KG1 (cell line): ENCODE measurements around the gene OR52I1.

Source experiments
- DNase-seq: peaks from one replicate; lab custom pipeline; 2025; lab: John Stamatoyannopoulos, UW

The OR52I1 gene

DNA sequence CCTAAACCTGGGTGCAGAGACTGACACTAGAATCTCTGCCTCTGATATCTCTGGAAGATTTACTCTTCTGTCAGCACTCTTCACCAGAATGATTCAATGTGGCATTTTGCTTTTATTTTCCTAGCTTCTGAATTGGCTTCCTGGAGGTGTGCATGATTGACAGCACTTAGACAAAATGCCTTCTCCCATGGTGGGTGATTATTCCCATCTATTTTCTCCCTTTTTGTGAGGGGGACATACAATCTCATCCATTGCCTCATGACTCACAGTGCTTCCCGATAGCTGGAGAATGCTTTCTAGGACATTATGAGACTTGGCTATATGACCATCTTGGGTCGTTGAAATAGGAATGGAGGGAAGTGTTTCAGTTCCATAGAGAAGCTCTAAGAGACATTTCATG, 18.1 kb downstream of the OR52I1 start:
- DNase-seq: no peak

DNA sequence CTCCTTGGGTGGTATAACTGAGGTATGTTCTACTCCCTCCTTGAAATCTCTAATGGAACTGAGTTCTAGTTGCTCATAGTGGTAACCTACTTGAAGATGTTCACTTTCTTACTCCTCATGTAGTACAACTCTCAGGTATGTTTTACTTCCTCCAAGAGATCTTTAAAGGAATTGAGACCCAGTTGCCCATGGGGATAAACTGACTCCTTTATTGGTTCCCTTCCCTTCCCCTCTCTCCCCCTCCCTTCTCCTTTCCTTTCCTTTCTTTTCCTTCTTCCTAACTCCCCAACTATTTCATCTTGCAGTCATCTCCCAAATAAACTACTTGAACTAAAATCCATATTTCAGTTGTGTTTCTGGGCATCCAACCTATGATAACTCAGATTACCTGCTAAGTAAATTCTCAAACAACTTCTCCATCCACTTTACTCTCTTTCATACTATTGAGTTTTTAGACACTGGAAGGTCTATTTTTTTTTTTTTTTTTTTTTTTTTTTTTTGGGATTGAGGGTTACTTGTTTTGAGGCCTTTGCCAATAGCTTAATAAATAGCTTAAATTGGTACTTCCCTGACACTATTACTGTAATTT, 22.1 kb downstream of the OR52I1 start:
- no peak for DNase-seq

DNA sequence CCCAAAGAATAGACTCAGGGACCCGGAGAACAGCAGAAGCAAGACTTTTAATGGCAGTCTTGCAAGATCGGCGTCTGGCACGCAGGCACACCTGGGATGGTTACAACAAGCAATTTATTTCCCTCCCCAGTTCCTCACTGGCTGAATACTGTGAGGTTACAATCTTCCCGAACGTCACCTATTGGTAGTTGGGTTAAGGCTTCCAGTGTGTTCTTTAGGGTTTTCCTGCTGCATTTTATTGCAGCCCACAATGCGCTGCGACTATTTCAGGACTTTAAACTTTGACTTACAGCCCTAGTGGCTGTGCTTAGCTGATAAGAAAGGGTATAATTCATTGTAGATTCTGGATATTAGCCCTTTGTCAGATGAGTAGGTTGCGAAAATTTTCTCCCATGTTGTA, 25.7 kb downstream of the OR52I1 start:
- no peak for DNase-seq

DNA sequence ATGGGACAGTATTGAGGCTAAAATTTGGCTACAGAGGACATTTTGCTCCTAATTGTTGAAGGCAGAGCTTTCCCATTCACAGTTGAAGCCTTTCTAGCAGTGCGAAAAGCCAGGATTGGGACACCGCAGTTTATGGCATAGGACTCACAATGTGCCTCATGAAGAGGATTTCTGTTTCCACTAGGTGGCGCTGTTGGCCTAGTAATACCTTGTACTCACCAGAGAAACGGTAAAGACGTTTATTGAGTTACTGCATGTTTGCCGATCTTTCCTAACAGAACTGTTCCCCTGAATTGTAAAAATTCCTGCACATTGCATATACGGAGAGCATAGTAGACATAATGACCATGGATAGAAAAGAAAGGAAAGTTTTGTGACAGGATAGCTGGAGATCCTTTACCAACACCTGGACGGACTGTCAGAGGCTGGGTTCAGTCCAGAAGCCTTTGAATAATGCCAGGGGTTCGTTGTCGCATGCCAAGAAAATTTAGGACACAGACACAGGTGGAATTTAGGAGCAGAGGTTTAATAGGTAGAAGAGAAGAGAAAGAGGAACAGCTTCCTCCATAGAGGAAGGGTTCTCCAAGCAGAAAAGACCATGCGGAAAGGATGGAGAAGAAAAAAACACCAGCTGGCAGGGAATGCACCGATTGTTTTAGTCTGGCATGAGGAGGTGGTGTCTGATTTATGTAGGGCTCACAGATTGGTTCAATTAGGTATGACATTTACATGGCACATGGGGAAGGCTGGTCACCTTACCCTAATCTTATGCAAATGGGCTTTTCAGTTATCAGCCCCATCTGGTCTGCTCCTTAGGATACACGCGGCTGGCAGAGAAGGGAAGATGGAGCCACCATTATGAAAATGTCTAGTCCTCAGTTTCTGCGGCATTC, 32.6 kb downstream of the OR52I1 start:
- peak; percentile 23 for DNase-seq

DNA sequence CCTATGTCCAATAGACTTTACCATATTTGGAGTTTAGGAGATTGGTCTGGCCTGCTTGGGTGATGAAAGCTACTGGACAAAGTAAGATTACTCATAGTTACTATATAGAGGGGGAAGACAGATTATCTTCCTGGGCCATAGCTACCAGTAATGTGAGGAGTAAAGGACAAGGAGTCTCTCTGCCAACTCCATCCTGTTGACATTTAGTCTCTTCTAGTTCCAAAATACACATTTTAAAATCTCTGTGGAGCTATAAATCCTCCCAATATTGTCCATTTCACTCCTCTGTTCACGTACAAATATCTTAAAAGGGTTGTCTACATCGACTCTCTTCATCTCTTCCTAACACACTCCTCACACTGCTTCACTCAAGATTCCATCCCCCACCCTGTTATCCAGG, 42.3 kb downstream of the OR52I1 start:
- no peak for DNase-seq

DNA sequence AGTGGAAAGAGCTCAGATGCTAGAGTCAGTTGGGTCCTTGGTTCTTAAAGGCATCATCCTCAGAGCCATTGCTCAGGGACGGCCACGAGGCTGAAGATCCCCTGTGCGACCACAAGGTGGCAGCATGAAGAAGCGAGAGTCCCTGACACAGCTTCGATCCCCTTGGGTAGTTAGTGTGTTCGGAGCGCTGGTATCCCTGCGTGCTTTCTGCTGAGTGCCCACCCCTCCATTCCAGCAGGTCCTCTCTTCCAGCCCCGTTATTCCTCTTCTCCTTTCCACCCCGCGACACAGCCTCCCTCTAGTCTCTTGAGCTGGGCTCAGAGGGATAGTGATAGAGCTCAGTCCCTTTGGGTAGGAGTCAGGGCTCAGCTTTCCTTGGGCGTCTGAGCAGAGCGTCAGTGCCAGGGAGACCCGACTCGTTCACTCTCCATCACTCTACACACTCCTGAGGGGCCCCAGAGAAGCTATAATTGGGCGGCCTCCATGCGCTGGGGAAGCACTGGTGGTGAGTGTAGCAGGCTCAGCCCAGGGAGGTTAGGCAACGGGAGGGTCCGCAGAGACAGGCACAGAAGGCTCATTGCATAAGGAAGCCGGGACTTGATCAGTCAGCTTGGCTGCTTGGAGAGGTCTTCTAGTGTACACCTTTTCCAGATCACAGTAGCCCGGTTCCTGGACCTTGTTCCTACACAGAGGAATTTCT, 43.3 kb downstream of the OR52I1 start, which contains the start of gene OR51D1:
OR51D1 (plus strand) TSS at position 516 of the 700 bp plus-strand sequence. CDS start 2,314 bp downstream, outside the sequence.
- DNase-seq: peak; percentile 24

DNA sequence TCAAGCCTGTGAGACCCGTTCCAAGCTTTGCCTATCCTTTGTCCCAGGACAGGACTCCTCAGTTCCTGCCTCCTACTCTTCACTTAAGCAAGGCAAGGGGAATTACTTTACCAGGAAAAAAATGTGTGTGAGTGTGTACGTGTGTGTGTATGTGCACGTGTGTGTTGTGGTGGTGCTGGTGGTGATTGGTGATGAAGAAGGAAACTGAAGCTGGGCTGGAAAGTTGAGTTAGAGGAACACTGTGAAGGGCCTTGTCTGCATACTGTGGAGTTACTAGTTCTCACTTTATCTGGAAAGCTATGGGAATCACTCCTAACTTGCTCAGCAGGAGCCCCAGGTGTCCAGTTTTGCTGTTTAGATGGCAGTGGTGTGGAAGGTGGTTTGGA, 43.8 kb downstream of the OR52I1 start:
- DNase-seq: no peak

DNA sequence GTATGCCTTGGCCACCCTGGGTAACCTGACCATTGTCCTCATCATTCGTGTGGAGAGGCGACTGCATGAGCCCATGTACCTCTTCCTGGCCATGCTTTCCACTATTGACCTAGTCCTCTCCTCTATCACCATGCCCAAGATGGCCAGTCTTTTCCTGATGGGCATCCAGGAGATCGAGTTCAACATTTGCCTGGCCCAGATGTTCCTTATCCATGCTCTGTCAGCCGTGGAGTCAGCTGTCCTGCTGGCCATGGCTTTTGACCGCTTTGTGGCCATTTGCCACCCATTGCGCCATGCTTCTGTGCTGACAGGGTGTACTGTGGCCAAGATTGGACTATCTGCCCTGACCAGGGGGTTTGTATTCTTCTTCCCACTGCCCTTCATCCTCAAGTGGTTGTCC, 46.1 kb downstream of the OR52I1 start:
- no peak for DNase-seq

DNA sequence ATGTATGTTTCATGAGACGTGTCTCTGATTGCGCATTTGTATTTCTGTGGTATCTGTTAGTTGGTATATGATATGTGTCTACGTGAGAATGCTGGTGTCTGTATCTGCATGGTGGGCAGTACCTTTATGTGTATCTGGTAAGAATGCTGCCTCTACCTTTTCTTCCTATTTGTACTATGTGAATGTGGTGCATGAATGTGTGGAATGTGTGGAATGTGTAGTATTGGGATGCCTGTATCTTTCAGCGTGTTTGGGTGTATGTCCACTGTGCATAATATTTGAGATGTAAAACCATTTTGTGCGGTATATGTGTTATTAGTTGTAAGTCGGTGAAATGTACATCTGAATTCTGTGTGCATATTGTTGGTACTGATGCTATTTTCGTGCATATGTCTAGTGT, 47.7 kb downstream of the OR52I1 start:
- no peak for DNase-seq

DNA sequence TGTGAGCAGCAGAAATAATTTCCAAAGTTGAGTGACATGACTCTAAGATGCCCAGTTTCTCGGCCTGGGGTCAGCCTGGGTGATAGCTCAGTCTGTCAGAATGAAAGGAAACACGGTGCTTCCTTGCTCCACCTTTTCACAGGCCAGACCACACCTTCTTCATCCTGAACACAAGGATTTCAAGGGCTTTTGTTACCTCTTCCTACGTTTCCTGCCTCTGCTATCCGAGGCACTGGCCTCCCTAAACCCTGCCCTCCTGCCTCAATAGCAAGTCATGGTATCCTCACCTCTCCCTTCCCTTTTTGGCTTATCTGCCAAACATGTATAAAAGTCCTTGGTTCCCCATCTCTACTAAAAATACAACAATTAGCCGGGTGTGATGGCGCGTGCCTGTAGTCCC, 48.2 kb downstream of the OR52I1 start:
- DNase-seq: no peak

DNA sequence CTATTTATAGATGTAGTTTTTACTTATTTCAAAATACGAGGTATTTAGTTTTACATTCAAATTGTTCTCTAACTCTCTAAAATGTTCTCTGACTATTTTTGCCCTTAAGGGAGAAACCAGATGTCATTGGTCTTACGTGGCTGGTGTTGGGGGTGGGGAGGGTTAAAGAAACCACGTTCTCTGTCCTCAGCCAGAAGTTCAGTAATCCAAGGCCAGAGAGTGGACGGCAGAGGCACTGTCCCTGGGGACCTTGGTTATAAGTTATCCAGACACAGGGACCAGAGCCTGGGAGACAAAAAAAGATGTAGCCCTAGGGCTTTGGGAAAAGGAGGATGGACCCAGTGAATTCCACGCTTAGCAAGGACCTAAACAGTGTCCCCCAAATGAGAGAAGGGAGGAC, 49.2 kb downstream of the OR52I1 start:
- DNase-seq: no peak

DNA sequence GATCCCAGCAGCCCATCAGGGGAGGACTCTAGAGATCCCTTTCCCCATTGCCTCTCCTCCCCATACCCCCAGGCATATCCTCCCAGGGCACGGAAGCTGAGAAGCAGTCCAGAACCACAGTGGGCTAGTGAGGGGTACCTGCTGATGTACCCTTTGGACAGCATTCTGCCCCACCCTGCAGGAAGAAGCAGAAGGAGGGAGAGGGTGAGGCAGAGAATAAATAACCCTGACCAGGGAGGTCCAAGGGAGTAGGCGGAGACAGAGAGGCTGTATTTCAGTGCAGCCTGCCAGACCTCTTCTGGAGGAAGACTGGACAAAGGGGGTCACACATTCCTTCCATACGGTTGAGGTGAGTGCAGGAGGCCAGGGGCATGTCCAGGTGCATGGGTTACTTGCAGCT, 49.8 kb downstream of the OR52I1 start, which contains the start of gene OR51E1:
OR51E1 (plus strand) TSS at position 301 of the 400 bp plus-strand sequence. CDS start 8,545 bp downstream, outside the sequence.
- no peak for DNase-seq

DNA sequence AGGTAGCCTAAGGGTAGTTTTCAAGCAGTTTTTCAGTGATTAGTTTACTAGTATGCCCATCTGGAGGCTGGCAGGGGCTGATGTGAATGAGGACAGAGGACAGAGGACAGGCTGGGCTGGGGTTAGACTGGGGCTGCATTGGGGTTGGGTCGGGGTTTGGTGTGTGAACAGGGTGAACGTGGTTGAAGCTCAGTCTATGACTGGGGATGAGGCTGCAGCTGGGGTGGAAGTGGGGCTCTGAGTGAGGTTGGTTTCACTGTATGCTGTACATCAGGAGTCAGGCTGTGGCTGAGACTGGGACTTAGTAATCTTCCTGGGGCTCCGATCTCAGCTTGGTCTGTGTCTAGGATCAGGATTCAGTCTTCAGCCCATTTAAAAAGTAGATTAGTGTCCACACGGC, 50.4 kb downstream of the OR52I1 start:
- no peak for DNase-seq
